ENCODE results near the gene HOXC5.
A peak's percentile ranks its signal among the peaks of the same experiment; 100 is the strongest.

Gene HOXC5

DNA sequence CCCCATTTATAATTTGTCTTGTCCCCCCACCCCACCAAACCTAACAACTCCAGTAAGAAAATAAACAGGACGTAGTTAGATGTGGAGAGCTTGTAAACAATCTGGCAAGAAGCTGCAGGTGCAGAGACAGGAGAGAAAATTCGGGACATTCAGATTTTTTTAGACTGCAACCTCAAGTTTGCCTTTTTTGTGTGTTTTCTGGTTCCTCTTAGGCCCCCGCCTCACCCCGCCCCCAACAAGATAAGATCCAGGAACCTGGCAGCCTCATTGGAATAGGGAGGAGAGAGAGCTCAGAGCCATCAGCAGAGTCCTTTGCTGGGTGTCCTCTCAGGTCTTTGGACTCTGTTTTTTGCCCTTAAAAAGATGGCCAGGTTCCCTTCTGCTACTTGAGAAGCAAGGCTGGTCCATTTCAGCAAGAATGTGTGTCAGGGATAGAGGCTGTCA lies 45.0 kb upstream of the HOXC5 start:
- H3K27ac ChIP-seq, result no peak overlapping the region
- TF ChIP-seq Cebpa-rat (IDR thresholded peaks at IDR 0.05), result no peak
- H3K4me1 ChIP-seq, result peaks cover 0 to 17% (median 0%) of the 10 kb centered on the region in 10 experiments; a peak in 4 of 20 replicates
- no peak overlapping the region for H3K4me2 ChIP-seq
- peaks cover 99 to 100% (median 100%) of the 10 kb centered on the region in 11 experiments for H3K27me3 ChIP-seq
- peaks cover 6 to 42% (median 24%) of the 10 kb centered on the region in 11 experiments; a peak in 20 of 22 replicates for H3K9me3 ChIP-seq (replicated peaks in 1 of 11)
- H3K4me3 ChIP-seq, result no peak overlapping the region
- no peak overlapping the region for H3K9ac ChIP-seq
- peaks cover 0 to 89% (median 84%) of the 10 kb centered on the region in 11 experiments; a peak in 17 of 22 replicates for H4K20me1 ChIP-seq
- H3K36me3 ChIP-seq, result no peaks in the 10 kb centered on the region

DNA sequence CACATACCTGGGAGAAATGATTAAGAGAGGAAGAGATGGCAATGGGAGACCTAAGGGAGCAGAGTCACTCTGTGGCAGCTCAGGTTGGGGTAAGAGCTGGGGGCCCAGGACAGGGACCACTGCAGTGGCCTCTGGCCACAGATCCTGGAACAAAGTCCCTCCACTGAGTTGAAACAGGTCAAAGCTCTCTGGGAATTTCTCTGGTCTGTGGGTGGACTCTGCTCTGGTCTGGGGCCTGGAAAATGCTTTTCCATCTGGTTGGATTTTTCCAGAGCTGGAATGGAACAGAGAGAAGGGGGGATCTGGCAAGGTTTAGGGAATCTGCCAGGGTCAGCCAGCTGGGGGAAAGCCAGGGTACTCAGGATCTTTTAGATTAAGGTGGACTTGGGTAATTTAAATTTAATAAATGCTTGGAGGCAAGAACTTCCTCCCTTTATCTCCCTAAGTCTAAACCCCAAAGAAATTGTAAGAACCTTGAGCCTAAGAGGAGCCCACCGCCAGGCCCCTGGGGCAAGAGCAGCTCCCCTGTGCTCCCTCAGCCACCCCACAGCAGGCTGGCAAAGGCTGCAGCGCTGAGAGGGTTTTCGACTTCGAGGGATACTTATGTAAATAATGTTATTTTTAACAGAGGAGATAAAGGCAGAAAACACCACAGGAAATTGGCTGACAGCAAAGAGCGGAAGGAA lies 44.2 kb upstream of the HOXC5 start:
- no peak overlapping the region for H3K4me3 ChIP-seq
- no peaks in the 10 kb centered on the region for H3K36me3 ChIP-seq
- 0 out of 22 replicates have a peak overlapping the region, but pooled peaks of 1 of the 11 experiments have one; percentile 23 for H3K4me2 ChIP-seq
- H3K27ac ChIP-seq, result no peak overlapping the region
- peaks cover 99 to 100% (median 100%) of the 10 kb centered on the region in 11 experiments for H3K27me3 ChIP-seq
- H4K20me1 ChIP-seq, result peaks cover 0 to 89% (median 82%) of the 10 kb centered on the region in 11 experiments; a peak in 17 of 22 replicates
- no peak for TF ChIP-seq Cebpa-rat (IDR thresholded peaks at IDR 0.05)
- peaks cover 0 to 12% (median 0%) of the 10 kb centered on the region in 10 experiments; a peak in 4 of 20 replicates for H3K4me1 ChIP-seq
- peaks cover 6 to 37% (median 19%) of the 10 kb centered on the region in 11 experiments; a peak in 20 of 22 replicates for H3K9me3 ChIP-seq (replicated peaks in 1 of 11)
- no peak overlapping the region for H3K9ac ChIP-seq

GRCh38 chr12:53989227-53990113 lies 43.4 kb upstream of the HOXC5 start:
- H3K27me3 ChIP-seq, result peaks cover 99 to 100% (median 100%) of the 10 kb centered on the region in 11 experiments
- no peak overlapping the region for H3K27ac ChIP-seq
- H3K36me3 ChIP-seq, result no peaks in the 10 kb centered on the region
- H3K4me3 ChIP-seq, result no peak overlapping the region
- peaks cover 0 to 90% (median 84%) of the 10 kb centered on the region in 11 experiments; a peak in 17 of 22 replicates for H4K20me1 ChIP-seq
- no peak overlapping the region for H3K9ac ChIP-seq
- peaks cover 6 to 36% (median 19%) of the 10 kb centered on the region in 11 experiments; a peak in 20 of 22 replicates for H3K9me3 ChIP-seq (replicated peaks in 1 of 11)
- H3K4me1 ChIP-seq, result peaks cover 0 to 9% (median 0%) of the 10 kb centered on the region in 10 experiments; a peak in 2 of 20 replicates
- no peak for TF ChIP-seq Cebpa-rat (IDR thresholded peaks at IDR 0.05)
- 0 out of 22 replicates have a peak overlapping the region, but pooled peaks of 2 of the 11 experiments have one; percentile 16 to 23 for H3K4me2 ChIP-seq

GRCh38 chr12:53990311-53991076 lies 42.4 kb upstream of the HOXC5 start:
- H3K4me1 ChIP-seq, result peaks cover 0 to 15% (median 2%) of the 10 kb centered on the region in 10 experiments; a peak in 7 of 20 replicates
- H3K36me3 ChIP-seq, result no peaks in the 10 kb centered on the region
- H3K27me3 ChIP-seq, result peaks cover 100% of the 10 kb centered on the region in 11 experiments
- H4K20me1 ChIP-seq, result peaks cover 0 to 96% (median 89%) of the 10 kb centered on the region in 11 experiments; a peak in 17 of 22 replicates
- H3K4me2 ChIP-seq, result no peak overlapping the region
- H3K9ac ChIP-seq, result no peak overlapping the region
- H3K9me3 ChIP-seq (replicated peaks in 1 of 11), result peaks cover 2 to 31% (median 13%) of the 10 kb centered on the region in 11 experiments; a peak in 20 of 22 replicates
- no peak overlapping the region for H3K27ac ChIP-seq
- H3K4me3 ChIP-seq, result no peak overlapping the region
- no peak for TF ChIP-seq Cebpa-rat (IDR thresholded peaks at IDR 0.05)

GRCh38 chr12:53991077-53991460 lies 41.8 kb upstream of the HOXC5 start:
- Histone ChIP-seq H3K9ac (no peak overlapping the region), H3K36me3 (no peaks in the 10 kb centered on the region), H3K4me1 (peaks cover 0 to 17% (median 5%) of the 10 kb centered on the region in 10 experiments; a peak in 8 of 20 replicates), H3K4me3 (no peak overlapping the region), H4K20me1 (peaks cover 0 to 96% (median 86%) of the 10 kb centered on the region in 11 experiments; a peak in 17 of 22 replicates), H3K9me3 (replicated peaks in 1 of 11) (peaks cover 0 to 25% (median 7%) of the 10 kb centered on the region in 11 experiments; a peak in 16 of 22 replicates), H3K4me2 (no peak overlapping the region), H3K27ac (no peak overlapping the region), H3K27me3 (peaks cover 100% of the 10 kb centered on the region in 11 experiments)
- no peak for TF ChIP-seq Cebpa-rat (IDR thresholded peaks at IDR 0.05)

GRCh38 chr12:53992377-53992889 lies 40.4 kb upstream of the HOXC5 start:
- H3K27me3 ChIP-seq, result peaks cover 100% of the 10 kb centered on the region in 11 experiments
- peaks cover 0 to 15% (median 0%) of the 10 kb centered on the region in 11 experiments; a peak in 3 of 22 replicates for H3K9me3 ChIP-seq (replicated peaks in 1 of 11)
- peaks cover 0 to 96% (median 86%) of the 10 kb centered on the region in 11 experiments; a peak in 17 of 22 replicates for H4K20me1 ChIP-seq
- no peak overlapping the region for H3K4me3 ChIP-seq
- H3K4me2 ChIP-seq, result no peak overlapping the region
- no peaks in the 10 kb centered on the region for H3K36me3 ChIP-seq
- H3K9ac ChIP-seq, result no peak overlapping the region
- TF ChIP-seq Cebpa-rat (IDR thresholded peaks at IDR 0.05), result no peak
- H3K4me1 ChIP-seq, result peaks cover 0 to 20% (median 6%) of the 10 kb centered on the region in 10 experiments; a peak in 8 of 20 replicates
- H3K27ac ChIP-seq, result no peak overlapping the region

DNA sequence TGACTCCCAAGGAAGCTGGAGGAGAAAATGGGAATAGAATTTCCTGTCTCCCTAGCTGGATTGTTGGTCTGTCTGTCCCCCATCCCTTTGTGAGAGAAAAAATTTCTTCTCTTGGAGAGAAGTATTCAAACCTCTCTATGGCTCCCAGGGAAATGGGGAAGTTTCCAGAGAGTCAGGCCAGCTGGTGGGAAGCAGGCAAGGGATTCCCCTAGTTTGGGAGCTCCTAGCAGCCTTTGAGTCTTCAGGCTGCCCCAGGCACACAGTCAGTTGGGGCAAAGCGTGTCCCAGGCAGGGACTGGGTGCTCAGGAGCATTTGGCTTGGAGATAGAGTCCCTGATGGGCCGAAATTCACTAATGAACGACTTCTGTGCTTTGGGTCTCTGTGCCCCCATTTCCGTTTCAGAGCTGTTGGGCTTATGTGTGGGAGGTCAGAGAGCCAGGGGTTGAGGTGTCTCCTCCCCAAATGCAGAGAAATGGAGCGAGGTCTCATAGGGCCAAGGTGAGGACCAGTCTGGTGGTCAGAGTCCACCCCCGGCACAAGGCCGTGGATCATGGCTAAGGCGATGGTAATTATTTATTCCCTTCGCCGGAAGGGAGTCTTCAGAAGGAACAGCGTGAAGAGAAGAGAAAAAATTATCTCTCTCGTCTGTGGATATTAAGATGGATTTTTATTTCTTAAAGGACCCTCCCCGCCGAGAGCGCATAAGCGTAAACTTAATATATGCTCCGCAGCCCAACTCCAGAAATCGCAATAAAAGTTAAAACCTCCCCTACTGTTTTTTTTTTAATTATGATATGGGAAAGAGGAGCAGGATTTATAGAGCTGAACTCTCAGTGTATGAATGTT lies 39.5 kb upstream of the HOXC5 start:
- peaks cover 0 to 96% (median 86%) of the 10 kb centered on the region in 11 experiments; a peak in 17 of 22 replicates for H4K20me1 ChIP-seq
- H3K9me3 ChIP-seq (replicated peaks in 1 of 11), result peaks cover 0 to 15% (median 0%) of the 10 kb centered on the region in 11 experiments; a peak in 3 of 22 replicates
- no peak overlapping the region for H3K9ac ChIP-seq
- no peak overlapping the region for H3K4me3 ChIP-seq
- peaks cover 100% of the 10 kb centered on the region in 11 experiments for H3K27me3 ChIP-seq
- TF ChIP-seq Cebpa-rat (IDR thresholded peaks at IDR 0.05), result no peak
- no peaks in the 10 kb centered on the region for H3K36me3 ChIP-seq
- H3K4me1 ChIP-seq, result peaks cover 0 to 20% (median 6%) of the 10 kb centered on the region in 10 experiments; a peak in 8 of 20 replicates
- no peak overlapping the region for H3K4me2 ChIP-seq
- no peak overlapping the region for H3K27ac ChIP-seq
